ENCODE results near the gene SALL2.

DNA sequence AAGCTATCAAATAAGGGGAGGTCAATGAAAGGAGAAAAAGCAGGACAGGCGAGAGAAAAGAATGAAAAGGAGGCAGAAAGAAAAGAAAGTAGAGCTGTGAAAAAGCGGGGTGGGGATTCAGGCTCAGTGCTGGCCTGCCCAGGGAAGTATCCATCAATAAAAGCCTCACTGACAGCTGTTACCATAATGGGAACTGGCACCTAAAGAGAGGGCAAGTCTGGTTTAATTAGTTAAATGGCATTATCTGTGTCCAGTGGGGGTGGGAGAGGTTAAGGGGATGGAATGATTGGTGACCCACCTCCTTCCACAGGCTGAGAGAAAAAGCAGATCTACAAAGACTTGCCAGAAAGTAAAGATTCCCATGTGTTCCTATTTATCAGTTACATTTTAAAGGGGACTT lies 7.4 kb downstream of the SALL2 start:
- TF ChIP-seq, protein P1, sequence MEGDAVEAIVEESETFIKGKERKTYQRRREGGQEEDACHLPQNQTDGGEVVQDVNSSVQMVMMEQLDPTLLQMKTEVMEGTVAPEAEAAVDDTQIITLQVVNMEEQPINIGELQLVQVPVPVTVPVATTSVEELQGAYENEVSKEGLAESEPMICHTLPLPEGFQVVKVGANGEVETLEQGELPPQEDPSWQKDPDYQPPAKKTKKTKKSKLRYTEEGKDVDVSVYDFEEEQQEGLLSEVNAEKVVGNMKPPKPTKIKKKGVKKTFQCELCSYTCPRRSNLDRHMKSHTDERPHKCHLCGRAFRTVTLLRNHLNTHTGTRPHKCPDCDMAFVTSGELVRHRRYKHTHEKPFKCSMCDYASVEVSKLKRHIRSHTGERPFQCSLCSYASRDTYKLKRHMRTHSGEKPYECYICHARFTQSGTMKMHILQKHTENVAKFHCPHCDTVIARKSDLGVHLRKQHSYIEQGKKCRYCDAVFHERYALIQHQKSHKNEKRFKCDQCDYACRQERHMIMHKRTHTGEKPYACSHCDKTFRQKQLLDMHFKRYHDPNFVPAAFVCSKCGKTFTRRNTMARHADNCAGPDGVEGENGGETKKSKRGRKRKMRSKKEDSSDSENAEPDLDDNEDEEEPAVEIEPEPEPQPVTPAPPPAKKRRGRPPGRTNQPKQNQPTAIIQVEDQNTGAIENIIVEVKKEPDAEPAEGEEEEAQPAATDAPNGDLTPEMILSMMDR (IDR thresholded peaks at IDR 0.05): no peak
- no peak for TF ChIP-seq POLR2A (IDR thresholded peaks at IDR 0.05)
- no peak for TF ChIP-seq EP300 (IDR thresholded peaks at IDR 0.05)

All from gastroesophageal sphincter (tissue), 3 donors.